NCI-H2107 (cell line): ENCODE results near the gene TVP23C.

Experiments used
- DNase-seq: peaks from one replicate; lab custom pipeline; 2025; lab: John Stamatoyannopoulos, UW

The TVP23C gene

DNA sequence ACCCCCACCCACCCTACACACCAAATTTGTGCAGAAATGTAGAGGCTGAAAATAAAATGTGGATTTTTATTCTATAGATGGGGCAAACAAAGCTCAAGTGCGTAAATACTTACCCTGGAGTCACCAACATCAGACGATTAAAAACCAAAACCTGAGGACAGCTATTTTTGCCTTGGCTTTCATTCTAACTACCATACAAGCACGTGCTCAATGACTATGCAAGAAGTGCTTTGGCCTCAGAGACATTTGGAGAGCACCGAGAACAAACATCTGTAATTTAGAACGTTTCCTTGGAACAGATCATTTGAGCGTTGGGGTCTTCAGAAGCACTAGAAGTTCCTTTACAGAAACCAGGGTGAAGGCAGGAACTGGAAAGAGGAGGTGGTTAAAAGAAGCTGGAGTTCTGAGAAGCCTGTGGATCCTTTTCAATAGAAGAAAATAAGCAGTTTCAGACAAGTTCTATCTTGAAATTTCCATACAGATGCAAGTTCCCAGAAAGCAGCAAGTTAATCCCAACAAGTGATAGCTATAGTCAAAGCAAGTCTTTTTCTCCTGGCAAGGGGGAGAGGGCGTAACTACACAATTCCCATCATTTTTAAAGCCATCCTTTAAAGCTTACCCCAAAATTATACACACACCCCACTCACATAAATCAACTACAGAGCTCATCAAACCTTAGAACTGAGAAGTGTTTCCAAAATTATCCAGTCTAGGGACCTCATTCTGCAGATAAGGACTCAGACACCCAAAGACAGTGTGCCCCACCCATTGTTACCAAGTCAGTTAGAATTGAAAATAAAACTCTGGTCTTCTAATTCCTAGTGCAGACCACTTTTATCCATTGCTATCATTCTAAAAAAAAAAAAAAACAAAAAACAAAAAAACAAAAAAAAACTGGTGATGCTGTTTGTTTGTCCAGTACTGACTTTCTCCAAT, 66.3 kb downstream of the TVP23C start:
- no peak for DNase-seq

- no peak for DNase-seq
Observed at GRCh38 chr17:15494821-15495220, 68.5 kb downstream of the TVP23C start.

DNA sequence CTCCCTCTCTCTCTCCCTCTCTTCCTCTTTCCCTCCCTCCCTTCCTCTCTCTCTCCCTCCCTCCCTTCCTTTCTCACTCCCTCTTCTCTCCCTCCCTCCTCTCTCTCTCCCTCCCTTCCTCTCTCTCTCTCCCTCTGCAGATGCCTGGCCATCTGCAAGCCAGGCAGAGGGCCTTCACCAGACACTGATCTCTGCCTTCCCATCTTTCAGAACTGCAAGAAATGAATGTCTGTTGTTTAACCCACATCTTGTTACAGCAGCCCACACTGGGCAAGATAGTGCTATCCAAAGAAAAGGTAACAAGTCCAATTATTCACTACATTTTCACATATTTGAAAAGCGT, 69.6 kb downstream of the TVP23C start:
- no peak for DNase-seq

DNA sequence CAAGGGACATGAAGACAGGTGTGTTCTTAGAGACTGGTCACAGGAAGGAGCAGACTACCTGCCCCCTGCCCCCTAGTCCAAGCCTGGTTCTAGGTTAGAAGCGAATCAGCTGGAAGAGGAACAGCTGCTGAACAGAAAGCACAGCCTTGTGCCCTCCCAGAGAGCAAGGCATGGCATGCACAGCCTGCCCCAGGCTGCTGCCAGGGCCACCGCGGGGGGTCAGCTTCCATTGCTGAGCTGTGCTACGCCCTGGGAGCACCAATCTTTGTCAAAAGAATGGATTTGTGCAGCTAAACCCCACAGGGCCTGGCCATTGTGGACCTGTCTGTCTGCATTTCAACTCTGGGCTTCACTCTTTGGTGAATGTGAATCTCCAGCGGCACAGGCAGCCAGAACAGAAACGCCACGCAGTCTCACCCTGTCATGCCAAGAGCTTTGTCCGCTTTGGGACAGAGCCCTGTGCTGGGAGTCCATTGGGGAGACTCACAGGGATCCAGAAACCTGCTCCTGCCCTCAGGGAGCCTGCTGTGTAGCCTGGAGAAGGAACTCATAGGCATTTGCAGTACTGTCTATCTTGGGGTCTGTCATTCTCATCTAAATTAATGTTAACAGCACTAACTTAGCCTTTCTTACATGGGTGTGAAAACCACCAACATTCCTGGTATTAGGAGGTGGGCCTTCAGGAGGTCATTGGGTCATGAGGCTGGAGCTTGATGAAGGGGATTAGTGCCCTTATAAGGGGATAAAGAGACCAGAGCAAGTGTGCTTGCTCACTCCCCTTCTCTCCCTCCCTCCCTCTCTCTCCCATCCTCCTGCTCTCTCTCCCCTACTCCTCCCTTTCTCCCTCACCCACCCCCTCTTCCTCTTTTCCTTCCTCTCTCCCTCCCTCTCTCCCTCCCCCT, 70.2 kb downstream of the TVP23C start:
- DNase-seq = no peak

DNA sequence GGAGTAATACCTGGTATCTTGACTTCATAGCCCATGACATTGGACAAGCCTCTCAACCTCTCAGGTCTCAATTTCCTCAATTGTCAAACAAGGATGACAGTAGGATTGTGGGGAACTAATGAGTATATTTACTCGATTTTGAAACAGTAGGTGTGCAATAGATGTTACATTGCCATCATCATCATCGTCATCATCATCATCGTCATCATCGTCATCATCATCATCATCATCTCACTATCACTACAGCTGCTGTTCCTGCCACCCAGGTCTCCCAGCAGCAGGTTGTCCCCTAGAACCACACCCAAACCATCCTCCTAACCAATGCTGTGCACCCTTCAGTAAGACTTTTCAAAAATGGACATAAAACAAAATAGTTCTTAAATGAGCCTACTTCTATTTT, 71.1 kb downstream of the TVP23C start:
- no peak for DNase-seq

DNA sequence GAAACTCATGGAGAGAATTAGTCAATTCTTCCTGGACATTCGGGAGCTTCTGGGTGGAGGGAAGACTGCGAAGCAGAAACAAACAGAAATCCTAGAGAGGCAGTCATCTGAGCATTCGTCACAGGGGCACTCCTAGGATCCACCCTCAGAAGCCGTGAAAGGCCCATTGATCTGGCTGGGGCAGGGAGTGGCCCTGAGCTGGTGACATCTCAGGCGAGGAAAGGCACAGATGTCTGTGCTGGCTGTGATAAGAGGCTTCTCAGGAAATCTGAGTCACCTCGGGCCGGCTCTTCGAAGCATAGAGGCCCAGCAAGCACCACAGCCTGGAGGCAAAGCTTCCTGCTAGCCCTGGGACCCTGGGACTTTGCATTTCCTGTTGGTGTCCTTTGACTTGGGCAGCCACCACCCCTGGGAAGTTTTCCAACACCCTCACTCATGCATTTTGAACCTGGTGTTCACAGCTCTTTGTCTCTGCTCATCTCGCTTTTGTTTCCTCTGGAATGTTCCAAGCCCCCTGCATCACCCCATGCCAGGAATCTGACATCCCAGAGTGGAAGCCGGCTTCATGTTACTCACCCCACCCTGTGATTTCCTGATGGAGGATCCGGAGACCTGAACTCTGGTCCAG, 72.5 kb downstream of the TVP23C start:
- no peak for DNase-seq

DNA sequence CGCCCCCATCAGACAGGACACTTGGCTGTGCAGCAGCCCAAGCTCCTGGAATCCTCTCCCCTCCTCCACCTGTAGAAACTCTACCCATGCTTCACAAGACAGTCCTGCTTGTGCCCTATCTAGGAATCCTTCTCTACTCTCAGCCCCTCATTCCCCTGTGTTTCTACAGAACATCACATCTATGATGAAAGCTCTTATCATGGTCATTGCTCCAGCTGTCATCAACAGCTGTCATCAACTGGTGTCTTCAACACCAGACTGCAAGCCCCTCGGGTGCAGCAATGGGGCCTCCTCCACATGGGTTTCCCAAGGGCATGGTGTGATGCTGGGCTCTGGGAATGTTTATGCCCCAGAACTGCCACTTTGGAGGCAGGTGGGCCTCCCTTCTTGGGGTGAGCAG, 74.7 kb downstream of the TVP23C start:
- no peak for DNase-seq

DNA sequence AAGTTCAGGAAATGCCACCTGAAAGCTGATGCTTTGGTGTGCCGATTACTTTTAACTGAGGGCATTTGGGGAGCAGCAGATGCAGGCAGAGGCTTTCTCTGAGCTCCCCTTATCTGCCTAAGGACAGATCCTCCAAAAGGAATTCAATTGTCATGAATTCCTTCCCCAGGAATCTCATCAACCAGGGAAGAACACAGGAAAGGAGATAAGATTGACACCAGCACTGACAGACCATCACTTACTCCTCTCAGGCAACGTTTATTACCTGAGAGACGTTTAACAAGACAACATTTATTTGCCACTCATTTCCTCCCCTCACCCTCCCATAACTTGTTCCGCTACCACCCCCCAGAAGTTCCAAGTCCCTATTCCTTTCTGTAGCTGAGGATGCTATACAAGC, 78.2 kb downstream of the TVP23C start:
- DNase-seq = no peak

DNA sequence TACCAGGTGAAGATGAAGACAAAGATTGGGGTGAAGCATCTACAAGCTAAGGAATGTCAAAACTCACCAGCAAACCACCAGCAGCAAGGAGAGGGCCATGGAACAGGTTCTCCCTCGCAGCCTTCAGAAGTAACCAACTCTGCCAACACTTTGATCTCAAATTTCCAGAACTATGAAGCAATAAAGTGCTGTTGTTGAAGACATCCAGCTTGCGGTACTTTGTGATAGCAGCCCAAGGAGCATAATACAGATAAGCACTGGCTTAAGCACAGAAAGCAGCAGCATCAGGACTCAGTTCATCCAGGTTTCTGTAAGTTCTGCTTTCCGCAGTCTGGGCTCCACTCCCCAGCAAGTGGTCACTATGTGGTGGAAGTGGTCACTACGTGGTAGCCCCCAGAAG, 79.9 kb downstream of the TVP23C start:
- DNase-seq = no peak

DNA sequence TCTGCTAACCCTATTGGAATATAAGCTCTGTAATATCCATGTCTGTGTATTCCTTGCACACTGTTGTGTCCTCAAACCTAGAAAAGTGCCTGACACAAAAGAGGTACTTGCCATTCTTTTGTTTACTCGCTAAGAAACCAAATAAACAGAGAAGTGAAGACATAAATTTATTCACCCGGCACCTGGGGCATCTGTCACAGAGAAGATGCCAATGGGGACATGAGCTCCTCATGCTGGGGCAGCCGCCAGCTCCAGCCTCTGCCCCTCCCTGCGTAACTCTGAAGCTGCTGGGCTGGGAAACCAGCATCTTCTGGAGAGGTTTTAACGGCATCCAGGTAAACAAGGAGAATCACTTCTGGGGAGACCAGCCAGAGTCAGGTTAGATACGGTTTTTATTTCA, 80.8 kb downstream of the TVP23C start:
- no peak for DNase-seq

- DNase-seq = no peak
Observed at GRCh38 chr17:15481481-15481880, 81.8 kb downstream of the TVP23C start.

DNA sequence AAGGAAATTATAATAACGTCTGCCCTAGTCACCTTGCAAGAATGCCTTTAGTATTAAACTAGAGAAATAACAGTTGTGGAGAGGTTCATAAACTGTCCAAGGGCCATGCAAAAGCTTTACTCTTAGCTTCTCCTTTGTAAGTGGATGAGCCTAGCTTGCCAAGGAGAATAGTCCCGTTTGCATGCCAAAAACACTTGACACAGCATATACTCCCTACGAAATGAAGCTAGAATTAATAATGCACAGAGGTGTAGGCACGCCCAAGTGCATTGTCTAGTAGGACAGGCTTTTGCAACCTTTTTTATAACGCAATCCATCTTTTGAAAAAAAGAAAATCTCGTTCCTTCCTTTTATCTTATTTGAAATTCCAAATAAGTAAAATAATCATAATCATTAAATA, 83.1 kb downstream of the TVP23C start:
- DNase-seq = no peak

DNA sequence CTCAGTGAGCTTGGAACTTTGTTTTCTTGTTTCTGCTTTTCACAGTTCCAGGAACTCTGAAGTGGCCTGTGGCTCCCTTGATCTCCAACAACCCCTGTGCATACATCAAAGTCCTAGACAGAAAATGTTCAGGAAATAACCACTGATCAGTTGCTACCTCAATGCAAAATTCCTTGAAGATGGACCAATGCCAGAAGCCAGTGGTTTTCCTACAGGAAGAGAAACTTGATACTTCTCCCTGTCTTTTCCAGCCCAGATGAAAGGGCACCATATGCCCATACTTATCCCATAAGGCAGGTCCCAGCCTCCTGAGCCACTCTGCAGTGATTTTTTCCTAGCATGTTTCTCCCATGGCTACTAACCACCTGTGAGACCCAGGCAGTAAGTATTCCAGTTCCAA, 83.6 kb downstream of the TVP23C start:
- DNase-seq = no peak

DNA sequence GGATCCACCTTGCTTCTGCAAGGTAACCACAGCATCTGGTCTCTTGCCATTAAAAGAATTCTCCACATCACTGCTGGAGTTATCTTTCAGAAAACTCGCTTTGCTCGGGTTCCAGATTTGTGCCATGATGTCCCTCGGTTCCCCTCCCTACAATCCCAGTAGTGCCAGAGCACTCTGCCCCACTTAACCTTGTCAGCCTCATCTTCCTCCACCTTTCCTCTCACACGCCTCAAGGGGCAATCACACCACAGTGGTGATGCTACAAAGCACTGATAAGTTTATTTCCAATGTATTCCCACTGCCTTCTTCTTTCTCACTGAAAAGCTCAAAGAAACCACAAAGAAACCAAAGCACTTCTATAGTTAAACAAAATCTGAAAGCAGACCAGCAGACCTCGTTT, 84.4 kb downstream of the TVP23C start:
- no peak for DNase-seq

DNA sequence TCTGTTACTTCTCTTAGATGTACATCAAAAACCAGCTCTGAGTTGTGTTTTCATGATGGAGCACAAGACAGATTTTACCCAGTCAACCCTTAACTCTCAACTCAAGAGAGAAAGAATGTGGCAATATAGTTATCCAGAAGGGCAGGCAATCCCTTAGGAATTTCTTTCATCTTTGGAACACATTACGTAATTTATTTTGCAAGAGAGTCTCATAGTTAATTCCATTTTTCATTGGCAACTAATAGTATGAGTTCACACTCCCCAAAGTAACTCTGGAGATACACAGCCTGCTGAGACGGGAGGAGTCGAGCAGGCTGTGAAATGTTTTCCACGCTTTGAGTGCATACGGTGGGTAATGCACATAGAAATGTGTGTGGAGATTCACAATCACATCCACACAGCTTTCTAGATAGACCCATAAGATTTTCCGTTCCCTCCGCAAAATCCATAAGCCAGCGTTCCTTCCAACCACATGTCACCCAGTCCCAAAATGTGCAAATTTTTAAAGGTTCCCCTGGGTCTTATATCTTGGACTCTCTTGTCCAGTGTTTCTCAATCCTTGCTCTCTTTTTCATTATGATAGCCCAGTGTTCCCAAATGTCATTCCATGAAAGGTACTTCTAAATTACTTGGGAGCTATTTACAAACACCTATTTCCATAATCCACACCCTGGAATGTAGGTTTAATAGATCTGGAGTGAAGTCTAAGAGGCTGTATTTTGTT, 87.5 kb downstream of the TVP23C start:
- no peak for DNase-seq

- no peak for DNase-seq
Observed at GRCh38 chr17:15472891-15473290, 90.4 kb downstream of the TVP23C start.

DNA sequence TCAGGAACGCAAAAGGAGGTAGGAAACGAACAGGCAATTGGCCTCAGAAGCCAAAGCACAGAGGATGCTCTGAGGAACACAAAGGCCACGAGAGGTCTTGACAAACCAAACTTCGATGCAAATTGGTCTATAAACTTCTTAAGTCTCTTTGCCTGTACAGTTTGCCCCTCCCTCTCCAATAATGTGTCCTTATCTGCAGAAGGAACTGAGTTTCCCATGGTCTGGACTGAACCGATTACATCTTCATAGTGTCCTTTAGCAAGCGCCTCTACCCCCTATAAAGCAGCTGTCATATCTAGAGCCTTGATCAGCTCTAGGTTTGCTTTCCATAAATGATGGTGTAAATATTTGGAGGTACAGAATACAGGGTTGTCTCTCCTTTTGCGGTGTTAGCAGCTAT, 92.7 kb downstream of the TVP23C start:
- DNase-seq = no peak

DNA sequence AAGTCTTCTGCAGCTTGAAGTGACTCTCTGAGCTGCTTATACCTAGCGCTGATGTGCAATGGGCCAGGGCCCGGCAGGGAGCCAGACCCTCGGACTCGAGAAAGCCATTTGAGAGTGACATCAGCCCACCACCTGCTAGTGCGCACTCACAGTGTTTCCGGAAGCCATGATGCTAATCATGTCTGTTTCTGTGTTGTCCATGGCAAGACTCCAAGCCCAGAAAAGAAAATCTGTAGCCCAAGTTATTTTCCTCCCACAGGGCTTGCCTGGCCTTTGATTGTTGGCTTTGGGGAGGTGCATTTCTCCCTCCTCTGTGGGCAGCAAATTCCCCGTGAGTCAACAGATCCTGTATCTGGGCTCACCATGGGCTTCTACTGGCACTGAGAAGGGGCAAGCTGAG, 94.0 kb downstream of the TVP23C start:
- no peak for DNase-seq

DNA sequence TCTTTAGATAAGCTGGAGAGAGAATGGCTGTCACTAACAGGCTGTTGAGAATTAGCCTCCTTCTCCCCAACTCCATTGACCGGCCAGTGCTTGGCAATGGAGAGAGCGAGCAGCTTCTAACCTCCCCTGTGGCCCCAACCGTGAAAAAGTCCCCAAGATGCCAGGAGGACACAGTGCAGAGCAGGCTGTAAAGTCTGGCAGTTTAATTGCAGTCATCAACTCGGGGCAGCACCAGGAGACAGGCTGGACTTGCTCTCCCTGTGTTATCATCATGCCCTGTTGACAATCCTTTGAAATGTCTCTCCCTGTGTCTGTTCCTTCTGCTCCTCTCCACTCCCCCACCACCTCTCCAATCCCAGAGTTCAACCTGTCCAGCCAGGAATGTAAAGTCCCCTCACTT, 95.2 kb downstream of the TVP23C start:
- DNase-seq = no peak

DNA sequence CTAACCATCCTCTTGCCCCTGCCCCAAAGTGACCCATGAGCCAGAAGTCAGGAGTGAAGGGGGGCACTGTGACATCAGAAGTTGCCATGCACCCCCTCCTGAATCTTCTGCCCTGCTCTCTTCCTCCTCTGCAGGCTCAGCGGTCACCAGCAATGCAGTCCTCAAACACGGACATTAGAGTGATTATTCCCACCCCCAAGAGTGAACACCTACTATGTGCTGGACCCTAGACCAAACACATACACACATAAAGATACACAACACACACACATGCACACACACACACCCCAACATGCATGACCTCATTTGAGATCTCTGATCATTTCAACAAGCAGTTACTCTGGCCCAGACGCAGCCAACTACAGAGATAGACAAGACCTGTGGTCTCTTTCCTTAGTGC, 95.7 kb downstream of the TVP23C start, which contains the start of gene CDRT4:
Gene CDRT4 (minus strand): TSS at position 30 of the 400 bp plus-strand sequence. CDS start 27,383 bp downstream, outside the sequence.
- no peak for DNase-seq

DNA sequence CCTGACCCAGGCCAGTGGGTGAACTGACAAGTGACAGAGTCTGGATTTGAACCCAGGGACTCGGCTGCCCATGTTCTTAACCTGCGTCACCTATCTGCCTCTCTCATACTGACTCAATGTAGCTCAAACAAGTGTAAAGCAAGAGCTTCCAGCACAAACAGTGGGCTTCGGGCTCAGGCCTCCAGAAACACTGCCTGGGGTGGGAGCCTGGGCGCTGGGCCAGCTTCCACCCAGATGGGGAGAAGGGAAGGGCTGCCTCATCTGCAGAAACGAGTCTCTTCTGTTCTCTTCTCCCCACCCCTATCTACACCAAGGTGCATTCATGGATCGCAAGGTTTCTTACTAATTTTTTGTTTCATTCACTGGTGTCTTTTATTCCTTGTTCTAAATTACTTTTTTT, 97.2 kb downstream of the TVP23C start:
- DNase-seq = no peak
